ENCODE measurements around the gene ADISSP.
A peak's percentile ranks its signal among the peaks of the same experiment; 100 is the strongest.

Gene ADISSP

DNA sequence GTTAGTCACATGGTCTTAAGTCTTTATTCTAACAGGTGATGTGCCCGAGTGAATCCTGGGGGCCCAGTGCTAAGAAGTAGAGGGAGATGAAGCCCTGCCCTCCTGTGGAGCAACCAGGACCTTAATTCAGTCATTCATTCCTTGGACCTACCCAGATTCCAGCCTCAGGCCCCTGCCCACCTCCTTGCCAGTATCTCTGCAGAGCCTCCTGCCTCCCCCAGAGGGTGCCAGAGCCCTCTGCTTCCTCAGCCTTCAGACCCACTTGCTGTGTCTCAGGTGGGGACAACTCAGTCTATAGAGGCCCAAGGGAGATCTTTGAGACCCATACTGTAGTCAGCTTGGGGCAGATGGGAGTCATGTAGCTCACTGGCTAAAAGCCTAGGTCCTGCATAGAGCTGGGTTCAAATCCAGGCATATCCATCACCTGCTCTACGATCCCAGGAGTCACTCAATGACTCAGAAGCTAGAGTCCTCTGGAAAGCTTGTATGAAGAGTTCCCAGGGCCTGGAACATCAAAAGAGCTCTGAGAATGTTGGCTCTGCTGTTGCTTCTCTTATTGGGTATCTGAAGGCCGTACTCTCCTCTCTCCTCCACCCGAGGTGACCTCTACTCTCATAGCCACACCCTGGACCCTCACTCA, 51.2 kb downstream of the ADISSP start:
- H3K27me3 ChIP-seq (ENCODE audit: insufficient read depth, low read length): no peaks in the 10 kb centered on the region
- no peaks in the 10 kb centered on the region for H3K9me2 ChIP-seq (ENCODE audit: low read depth, low read length)
- H3K4me1 ChIP-seq (ENCODE audit: insufficient read depth, low read length, severe bottlenecking): no peaks in the 10 kb centered on the region
- H2AFZ ChIP-seq (ENCODE audit: low read length): no peak overlapping the region
- no peak overlapping the region for H3K9ac ChIP-seq (ENCODE audit: low read length)
- H3K79me2 ChIP-seq (ENCODE audit: insufficient read depth, low read length): no peaks in the 10 kb centered on the region
- no peak overlapping the region for H3K4me3 ChIP-seq (ENCODE audit: low read depth, low read length, poor library complexity, severe bottlenecking)
- H3K36me3 ChIP-seq (ENCODE audit: insufficient read depth, low read length): no peaks in the 10 kb centered on the region
- no peak overlapping the region for H3K27ac ChIP-seq (ENCODE audit: low read depth, low read length, poor library complexity, severe bottlenecking)
- no peaks in the 10 kb centered on the region for H4K20me1 ChIP-seq (ENCODE audit: insufficient read depth, low read length)
- no peak overlapping the region for H3K4me2 ChIP-seq (ENCODE audit: low read length)
- H3K9me3 ChIP-seq (ENCODE audit: low read length): no peaks in the 10 kb centered on the region
- no peaks in the 10 kb centered on the region for H3F3A ChIP-seq (ENCODE audit: insufficient read depth, low read length)
- TF ChIP-seq, protein P1, sequence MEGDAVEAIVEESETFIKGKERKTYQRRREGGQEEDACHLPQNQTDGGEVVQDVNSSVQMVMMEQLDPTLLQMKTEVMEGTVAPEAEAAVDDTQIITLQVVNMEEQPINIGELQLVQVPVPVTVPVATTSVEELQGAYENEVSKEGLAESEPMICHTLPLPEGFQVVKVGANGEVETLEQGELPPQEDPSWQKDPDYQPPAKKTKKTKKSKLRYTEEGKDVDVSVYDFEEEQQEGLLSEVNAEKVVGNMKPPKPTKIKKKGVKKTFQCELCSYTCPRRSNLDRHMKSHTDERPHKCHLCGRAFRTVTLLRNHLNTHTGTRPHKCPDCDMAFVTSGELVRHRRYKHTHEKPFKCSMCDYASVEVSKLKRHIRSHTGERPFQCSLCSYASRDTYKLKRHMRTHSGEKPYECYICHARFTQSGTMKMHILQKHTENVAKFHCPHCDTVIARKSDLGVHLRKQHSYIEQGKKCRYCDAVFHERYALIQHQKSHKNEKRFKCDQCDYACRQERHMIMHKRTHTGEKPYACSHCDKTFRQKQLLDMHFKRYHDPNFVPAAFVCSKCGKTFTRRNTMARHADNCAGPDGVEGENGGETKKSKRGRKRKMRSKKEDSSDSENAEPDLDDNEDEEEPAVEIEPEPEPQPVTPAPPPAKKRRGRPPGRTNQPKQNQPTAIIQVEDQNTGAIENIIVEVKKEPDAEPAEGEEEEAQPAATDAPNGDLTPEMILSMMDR (IDR thresholded peaks at IDR 0.05; ENCODE audit: low read length): peak; percentile 89
- no peak for TF ChIP-seq EZH2 (IDR thresholded peaks at IDR 0.05; ENCODE audit: borderline replicate concordance, low read length)

DNA sequence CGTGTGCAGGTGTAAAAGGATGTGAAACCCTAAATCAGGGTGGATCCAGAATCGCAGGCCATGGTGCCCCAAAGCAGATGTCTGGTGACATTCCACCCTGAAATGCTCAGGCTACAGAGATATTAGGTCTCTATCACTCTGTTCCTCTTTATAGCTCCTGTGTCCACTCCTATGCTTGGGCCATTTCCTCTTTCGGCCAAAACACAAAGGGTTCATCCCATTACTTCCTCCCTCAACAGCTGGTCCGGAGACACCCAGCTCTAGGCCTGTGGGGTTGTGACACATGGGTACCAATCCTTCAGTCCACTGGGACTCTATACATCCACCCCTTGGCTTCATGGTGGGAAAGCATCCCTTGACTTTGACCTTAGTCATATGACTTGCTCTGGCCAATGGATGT, 53.5 kb downstream of the ADISSP start:
- TF ChIP-seq EZH2 (IDR thresholded peaks at IDR 0.05; ENCODE audit: borderline replicate concordance, low read length): no peak
- TF ChIP-seq, protein P1 (IDR thresholded peaks at IDR 0.05; ENCODE audit: low read length): no peak

GRCh38 chr20:3712279-3712873, 55.2 kb downstream of the ADISSP start, which contains the start of gene SIGLEC1:
SIGLEC1 (minus strand) TSS chr20:3712600; CDS start chr20:3707128, 5,472 bp downstream.
- no peaks in the 10 kb centered on the region for H3F3A ChIP-seq (ENCODE audit: insufficient read depth, low read length)
- H4K20me1 ChIP-seq (ENCODE audit: insufficient read depth, low read length): no peaks in the 10 kb centered on the region
- H3K79me2 ChIP-seq (ENCODE audit: insufficient read depth, low read length): no peaks in the 10 kb centered on the region
- H3K9ac ChIP-seq (ENCODE audit: low read length): no peak within 1 kb of the TSS
- TF ChIP-seq EZH2 (IDR thresholded peaks at IDR 0.05; ENCODE audit: borderline replicate concordance, low read length): no peak
- TF ChIP-seq, protein P1 (IDR thresholded peaks at IDR 0.05; ENCODE audit: low read length): no peak
- H3K9me3 ChIP-seq (ENCODE audit: low read length): no peaks in the 10 kb centered on the region
- no peaks in the 10 kb centered on the region for H3K9me2 ChIP-seq (ENCODE audit: low read depth, low read length)
- H3K27me3 ChIP-seq (ENCODE audit: insufficient read depth, low read length): no peaks in the 10 kb centered on the region; the same call in 1 of the 2 replicates
- H3K27ac ChIP-seq (ENCODE audit: low read depth, low read length, poor library complexity, severe bottlenecking): no peak within 1 kb of the TSS
- H2AFZ ChIP-seq (ENCODE audit: low read length): no peak within 1 kb of the TSS
- no peak within 1 kb of the TSS for H3K4me2 ChIP-seq (ENCODE audit: low read length)
- no peaks in the 10 kb centered on the region for H3K4me1 ChIP-seq (ENCODE audit: insufficient read depth, low read length, severe bottlenecking)
- H3K4me3 ChIP-seq (ENCODE audit: low read depth, low read length, poor library complexity, severe bottlenecking): no peak within 1 kb of the TSS
- H3K36me3 ChIP-seq (ENCODE audit: insufficient read depth, low read length): no peaks in the 10 kb centered on the region

More for the DNA sequence above, 53.5 kb downstream of the ADISSP start:
- Histone ChIP-seq H3K4me1 (ENCODE audit: insufficient read depth, low read length, severe bottlenecking) (no peaks in the 10 kb centered on the region), H2AFZ (ENCODE audit: low read length) (no peak overlapping the region), H3K27ac (ENCODE audit: low read depth, low read length, poor library complexity, severe bottlenecking) (no peak overlapping the region), H3K36me3 (ENCODE audit: insufficient read depth, low read length) (no peaks in the 10 kb centered on the region), H4K20me1 (ENCODE audit: insufficient read depth, low read length) (no peaks in the 10 kb centered on the region), H3K9ac (ENCODE audit: low read length) (no peak overlapping the region), H3K9me3 (ENCODE audit: low read length) (no peaks in the 10 kb centered on the region), H3F3A (ENCODE audit: insufficient read depth, low read length) (no peaks in the 10 kb centered on the region), H3K9me2 (ENCODE audit: low read depth, low read length) (no peaks in the 10 kb centered on the region), H3K4me3 (ENCODE audit: low read depth, low read length, poor library complexity, severe bottlenecking) (no peak overlapping the region), H3K4me2 (ENCODE audit: low read length) (no peak overlapping the region), H3K27me3 (ENCODE audit: insufficient read depth, low read length) (no peaks in the 10 kb centered on the region), H3K79me2 (ENCODE audit: insufficient read depth, low read length) (no peaks in the 10 kb centered on the region)

Measured in OCI-LY1 (cell line).